ENCODE results near the gene EVC2.
A peak's percentile ranks its signal among the peaks of the same experiment; 100 is the strongest.

The EVC2 gene

DNA sequence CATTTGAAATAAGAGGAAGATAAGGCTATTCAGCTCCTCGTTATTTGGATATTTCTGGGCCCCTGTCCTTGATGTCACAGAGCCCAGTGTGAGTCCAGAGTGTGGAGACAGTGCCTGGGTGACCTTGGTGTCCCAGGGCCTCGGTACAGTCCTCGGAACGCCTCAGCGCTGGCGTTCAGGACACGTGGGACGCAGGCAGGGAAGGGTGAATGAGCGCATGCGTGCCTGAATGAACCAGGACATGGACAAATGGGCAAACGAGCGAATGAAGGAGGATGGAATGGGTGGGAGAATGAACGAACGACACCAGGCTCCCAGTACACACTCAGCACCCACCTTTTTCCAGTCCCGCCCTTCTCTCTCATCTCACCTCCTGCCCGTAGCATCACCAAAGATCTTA, 46.8 kb upstream of the EVC2 start:
- no peak overlapping the region for H3K4me3 ChIP-seq (replicated peaks in 1 of 2; ENCODE audit: low read depth in 2 of 2, low read length in 2 of 2)
- DNase-seq (ENCODE audit: low read depth in 2 of 2): no peak
- no peak for TF ChIP-seq CTCF (IDR thresholded peaks at IDR 0.05; ENCODE audit: low read depth, low read length)

DNA sequence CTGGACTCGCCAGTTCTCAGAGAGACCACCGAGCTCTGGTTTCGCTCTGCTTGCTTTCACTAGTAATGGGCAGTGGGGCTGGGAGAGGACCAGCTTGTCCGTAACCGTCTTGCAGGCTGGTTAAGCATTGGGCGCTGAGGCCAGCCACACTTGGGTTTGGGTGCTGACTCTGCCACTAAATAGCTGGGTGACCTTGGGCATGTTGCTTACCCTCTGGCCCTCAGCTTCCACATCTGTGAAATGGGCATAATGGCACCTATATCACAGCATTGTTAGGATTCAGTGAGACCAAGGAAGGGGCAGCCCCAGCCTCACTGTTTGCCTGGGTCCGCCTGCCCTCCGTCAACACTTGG, 46.1 kb upstream of the EVC2 start:
- H3K4me3 ChIP-seq (replicated peaks in 1 of 2; ENCODE audit: low read depth in 2 of 2, low read length in 2 of 2): no peak overlapping the region
- DNase-seq (ENCODE audit: low read depth in 2 of 2): no peak
- TF ChIP-seq CTCF (IDR thresholded peaks at IDR 0.05; ENCODE audit: low read depth, low read length): no peak

- no peak overlapping the region for H3K4me3 ChIP-seq (replicated peaks in 1 of 2; ENCODE audit: low read depth in 2 of 2, low read length in 2 of 2)
- no peak for TF ChIP-seq CTCF (IDR thresholded peaks at IDR 0.05; ENCODE audit: low read depth, low read length)
- DNase-seq (ENCODE audit: low read depth in 2 of 2): peak; percentile 94 to 97
Observed at GRCh38 chr4:5753766-5754528, 45.6 kb upstream of the EVC2 start.

- no peak overlapping the region for H3K4me3 ChIP-seq (replicated peaks in 1 of 2; ENCODE audit: low read depth in 2 of 2, low read length in 2 of 2)
- DNase-seq (ENCODE audit: low read depth in 2 of 2): no peak
- TF ChIP-seq CTCF (IDR thresholded peaks at IDR 0.05; ENCODE audit: low read depth, low read length): no peak
Observed at GRCh38 chr4:5753366-5753765, 45.0 kb upstream of the EVC2 start.

DNA sequence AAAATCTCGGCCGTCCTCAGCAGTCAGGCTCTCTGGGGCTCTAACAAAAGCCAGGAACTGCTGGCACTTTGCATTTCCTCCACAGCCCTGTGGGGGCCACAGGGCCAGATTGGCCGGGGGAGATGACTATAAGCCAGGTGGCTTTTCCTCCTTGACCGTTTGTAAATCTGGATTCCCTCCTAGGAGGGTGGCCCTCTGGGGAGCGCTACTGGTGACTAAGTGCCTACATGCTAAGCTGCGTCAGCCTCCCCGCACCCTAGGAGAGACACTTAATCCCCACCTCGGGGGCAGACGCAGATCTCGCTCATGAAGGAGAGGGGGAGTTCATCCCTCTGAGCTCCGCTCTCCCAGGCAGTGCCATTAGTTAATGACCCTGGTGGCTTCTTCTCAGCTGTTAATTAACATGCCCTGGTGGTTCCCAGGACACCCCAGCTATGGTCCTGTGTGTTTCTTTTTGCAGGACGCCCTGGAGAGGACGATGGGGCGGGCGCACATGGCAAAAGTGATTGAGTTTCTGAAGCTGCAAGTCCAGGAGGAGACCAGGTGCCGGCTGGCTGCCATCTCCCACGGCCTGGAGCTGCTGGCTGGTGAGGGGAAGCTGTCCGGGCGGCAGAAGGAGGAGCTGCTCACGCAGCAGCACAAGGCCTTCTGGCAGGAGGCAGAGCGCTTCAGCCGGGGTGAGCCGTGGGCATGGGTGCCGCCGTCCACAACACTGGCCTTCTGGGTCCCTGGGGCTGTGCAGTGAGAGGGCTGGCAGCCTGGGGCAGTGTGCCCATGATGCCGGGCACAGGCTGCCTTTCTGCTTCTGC, 44.2 kb upstream of the EVC2 start:
- peak; percentile 10 for TF ChIP-seq CTCF (IDR thresholded peaks at IDR 0.05; ENCODE audit: low read depth, low read length)
- H3K4me3 ChIP-seq (replicated peaks in 1 of 2; ENCODE audit: low read depth in 2 of 2, low read length in 2 of 2): no peak overlapping the region
- DNase-seq (ENCODE audit: low read depth in 2 of 2): peak; percentile 72 to 95

DNA sequence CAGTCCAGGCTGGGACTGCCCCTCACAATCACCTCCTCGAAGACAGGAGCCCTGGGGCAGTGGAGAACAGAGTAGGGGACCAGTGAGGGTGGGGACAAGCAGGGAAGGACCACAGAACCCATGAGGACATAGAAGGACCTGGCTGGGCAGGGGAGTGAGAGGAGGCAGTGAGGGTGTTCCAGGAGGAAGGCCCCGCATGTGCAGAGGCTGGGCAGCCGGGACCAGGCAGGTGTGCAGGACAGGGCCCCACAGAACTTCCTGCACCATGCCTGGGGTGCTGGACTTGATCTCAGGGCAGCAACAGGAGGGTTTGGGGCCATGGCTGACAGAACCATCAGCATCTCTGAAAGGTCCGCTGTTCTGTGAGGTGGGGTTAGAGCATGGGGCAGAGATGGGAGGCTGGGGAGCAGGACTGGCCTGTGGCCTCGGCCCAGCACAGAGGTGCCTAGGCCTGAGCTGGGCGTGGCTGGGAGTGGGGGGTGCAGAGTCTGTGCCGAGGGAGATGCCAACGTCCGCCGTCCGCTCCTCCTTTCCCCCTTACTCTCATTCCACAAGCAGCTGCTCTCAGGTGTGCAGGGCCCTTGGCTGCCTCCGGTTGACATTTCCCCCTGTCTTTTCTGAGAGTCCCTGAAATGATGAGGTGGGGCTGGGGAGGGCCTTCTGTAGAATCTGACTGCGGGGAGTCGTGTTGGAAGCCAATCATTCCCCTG, 43.5 kb upstream of the EVC2 start:
- no peak for TF ChIP-seq CTCF (IDR thresholded peaks at IDR 0.05; ENCODE audit: low read depth, low read length)
- no peak for DNase-seq (ENCODE audit: low read depth in 2 of 2)
- H3K4me3 ChIP-seq (replicated peaks in 1 of 2; ENCODE audit: low read depth in 2 of 2, low read length in 2 of 2): no peak overlapping the region
